IMR-90 (cell line): ENCODE results near the gene NT5DC1. TPM values are rescaled to one million over a fixed set of nuclear protein-coding genes. Genes with fewer than 3 reads are reported as not detected.

Experiments
- polyA plus RNA-seq, 3 experiments: library from polyadenylated mRNA; depleted of rRNA; stranded (reverse); fragments of >200 nt; gene quantifications; 2 replicates each; pipeline ENCODE4 v1.2.3, GENCODE V29; 2012; ENCODE audit warnings: low replicate concordance in 1 of 3
- total RNA-seq: library from RNA; depleted of rRNA; stranded (reverse); fragments of >200 nt; gene quantifications from 2 replicates; pipeline ENCODE4 v1.2.3, GENCODE V29; 2012; rRNA removed

Gene NT5DC1
- total and polyA plus RNA-seq, 2 of the 4 experiments (the other 2 are of a cell fraction) = 11.7 to 16.8 TPM

Other genes with a start within 250 kb of the NT5DC1 start
- under 0.01 TPM in 2 replicates for gene FRK, start 40.0 kb upstream of the NT5DC1 start, total RNA-seq
- gene FRK, start 40.0 kb upstream of the NT5DC1 start, polyA plus RNA-seq (2012; rRNA removed) = under 0.01 and 0.02 TPM in 2 replicates
- not detected in 2 replicates for gene COL10A1, start 25.3 kb downstream of the NT5DC1 start, total RNA-seq
- 0.05 and 0.70 TPM in 2 replicates for gene COL10A1, start 25.3 kb downstream of the NT5DC1 start, polyA plus RNA-seq (2012; rRNA removed)
- 22.0 and 23.1 TPM in 2 replicates for gene TSPYL4, start 153.2 kb downstream of the NT5DC1 start, total RNA-seq
- gene TSPYL4, start 153.2 kb downstream of the NT5DC1 start, polyA plus RNA-seq (2012; rRNA removed) = 29.0 and 29.9 TPM in 2 replicates
- 111 and 121 TPM in 2 replicates for gene TSPYL1, start 179.1 kb downstream of the NT5DC1 start, total RNA-seq
- gene TSPYL1, start 179.1 kb downstream of the NT5DC1 start, polyA plus RNA-seq (2012; rRNA removed) = 30.1 and 32.4 TPM in 2 replicates